DMS153 treated with DMSO at 0.1 percent for 48 hours (cell line): ENCODE data around the gene VPS4B.
"Not testable (repeated sequence)": the region's sequence is repeated elsewhere in the genome, so short reads cannot be mapped to it uniquely, and the experiment has no call there.

Source experiments
- DNase-seq: peaks from one replicate; lab custom pipeline; 2025; ENCODE audit not compliant: unreplicated experiment; lab: John Stamatoyannopoulos, UW

Gene VPS4B

GRCh38 chr18:63422087-63422863 is at the start of gene VPS4B:
Gene VPS4B (minus strand): TSS chr18:63422476. CDS start chr18:63422259, 217 bp downstream.
- peak; percentile 99 for DNase-seq

DNA sequence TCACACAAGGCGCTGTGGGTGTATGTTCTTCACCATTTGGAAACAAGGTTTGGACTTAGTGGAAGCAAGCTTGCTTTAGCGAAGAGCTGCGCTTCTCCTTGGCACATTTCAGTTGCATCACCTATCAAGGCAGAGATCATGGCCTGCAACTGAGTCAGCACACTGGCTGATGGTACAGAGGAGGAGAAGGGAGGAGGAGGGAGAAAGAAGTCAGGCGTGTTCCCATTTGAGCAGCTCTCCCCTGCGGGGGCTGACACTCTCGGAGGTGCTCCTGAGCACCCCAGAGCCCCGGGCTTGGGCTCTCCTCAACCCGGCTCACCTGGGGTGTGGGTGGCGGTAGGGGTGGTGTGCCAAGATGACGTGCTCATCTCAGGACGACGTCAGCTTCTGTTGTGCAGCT is 48.5 kb upstream of the VPS4B start:
- DNase-seq: no peak

DNA sequence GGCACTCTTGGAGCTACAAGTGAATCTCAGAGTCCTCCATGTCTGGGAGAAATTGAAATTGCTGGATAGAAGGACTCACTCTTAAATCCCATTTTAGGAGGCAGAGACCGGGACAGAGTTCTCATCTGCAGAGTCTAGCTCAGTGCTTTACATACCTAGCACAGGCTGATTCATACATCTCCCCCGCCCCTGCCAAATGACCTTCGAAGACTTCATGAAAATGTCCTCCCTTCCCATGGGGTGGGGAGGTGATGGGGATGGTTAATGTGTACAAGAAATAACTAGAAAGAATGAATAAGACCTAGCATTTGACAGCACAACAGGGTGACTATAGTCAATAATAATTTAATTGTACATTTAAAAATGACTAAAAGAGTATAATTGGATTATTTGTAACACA is 46.3 kb upstream of the VPS4B start:
- no peak for DNase-seq

- DNase-seq: no peak
Measured at GRCh38 chr18:63467699-63468098, 45.4 kb upstream of the VPS4B start.

DNA sequence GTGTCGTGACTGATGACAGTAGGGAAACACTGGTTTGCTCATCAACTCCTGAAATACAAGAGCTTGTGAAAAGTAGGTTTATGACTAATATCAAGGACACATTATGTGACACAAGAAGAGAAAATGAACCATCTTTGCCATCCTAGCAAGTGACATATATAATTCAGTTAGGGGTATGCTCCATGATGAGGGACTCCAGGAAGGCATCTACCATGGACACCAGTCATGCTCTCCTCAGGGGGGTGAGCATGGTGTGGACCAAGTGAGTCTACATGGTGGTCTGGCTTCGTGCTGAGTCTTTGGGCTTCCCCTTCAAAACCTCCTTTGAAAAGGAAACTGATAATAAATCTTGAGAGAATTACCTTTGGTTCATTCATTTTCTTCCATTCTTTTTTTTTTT is 42.8 kb upstream of the VPS4B start:
- no peak for DNase-seq

DNA sequence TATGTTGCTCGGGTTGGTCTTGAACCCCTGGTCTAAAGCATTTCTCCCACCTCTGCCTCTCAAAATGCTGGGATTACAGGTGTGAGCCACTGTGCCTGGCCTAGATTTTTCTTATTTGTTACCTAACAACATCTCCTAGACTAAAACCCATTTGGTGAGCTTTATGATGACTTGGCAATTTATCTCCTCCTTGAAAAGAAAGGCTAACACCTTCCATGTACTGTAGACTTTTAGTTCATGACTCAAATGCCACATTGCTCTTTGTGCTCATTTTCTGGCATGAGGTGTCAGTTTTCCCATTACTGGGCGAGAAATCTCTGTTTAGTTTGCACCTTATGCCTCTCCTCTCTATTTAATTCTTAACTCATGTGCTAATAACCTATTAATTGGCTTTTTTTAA is 42.2 kb upstream of the VPS4B start:
- no peak for DNase-seq

DNA sequence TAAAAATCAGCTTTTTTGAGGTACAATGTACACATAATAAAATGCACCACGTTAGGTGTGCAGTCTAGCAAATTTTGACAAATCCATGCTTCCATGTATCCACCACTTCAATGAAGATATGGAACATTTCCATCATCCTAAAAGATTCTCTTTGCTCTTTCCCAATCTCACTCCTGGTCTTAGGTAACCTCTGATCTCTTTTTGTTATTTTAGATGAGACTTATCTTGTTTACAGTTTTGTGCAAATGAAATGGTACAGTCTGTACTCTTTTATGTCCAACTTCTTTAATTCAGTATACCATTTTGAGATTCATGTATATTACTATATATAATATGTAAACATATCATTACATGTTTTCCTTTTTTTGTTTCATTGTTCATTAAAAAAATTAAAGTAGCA is 38.1 kb upstream of the VPS4B start:
- DNase-seq: no peak

DNA sequence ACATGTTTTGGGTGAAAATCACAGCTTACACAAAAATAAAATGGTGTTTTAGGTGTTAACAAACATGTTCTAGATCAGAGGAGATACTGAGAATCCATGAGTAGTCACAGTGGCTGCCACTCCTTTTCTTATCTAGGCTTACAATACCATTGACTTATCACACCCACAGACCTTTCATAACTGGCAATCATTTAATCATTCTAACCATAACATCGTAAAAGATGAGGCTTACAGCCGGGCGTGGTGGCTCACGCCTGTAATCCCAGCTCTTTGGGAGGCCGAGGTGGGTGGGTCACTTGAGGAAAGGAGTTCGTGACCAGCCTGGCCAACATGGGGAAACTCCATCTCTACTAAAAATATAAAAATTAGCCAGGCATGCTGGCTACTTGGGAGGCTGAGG is 35.7 kb upstream of the VPS4B start:
- no peak for DNase-seq

GRCh38 chr18:63454497-63454896 is 32.2 kb upstream of the VPS4B start:
- DNase-seq: no peak

- not testable (repeated sequence) for DNase-seq
Measured at GRCh38 chr18:63452751-63453150, 30.5 kb upstream of the VPS4B start.

GRCh38 chr18:63451799-63452660 is 29.8 kb upstream of the VPS4B start:
- no peak for DNase-seq

GRCh38 chr18:63449426-63449825 is 27.1 kb upstream of the VPS4B start:
- no peak for DNase-seq

DNA sequence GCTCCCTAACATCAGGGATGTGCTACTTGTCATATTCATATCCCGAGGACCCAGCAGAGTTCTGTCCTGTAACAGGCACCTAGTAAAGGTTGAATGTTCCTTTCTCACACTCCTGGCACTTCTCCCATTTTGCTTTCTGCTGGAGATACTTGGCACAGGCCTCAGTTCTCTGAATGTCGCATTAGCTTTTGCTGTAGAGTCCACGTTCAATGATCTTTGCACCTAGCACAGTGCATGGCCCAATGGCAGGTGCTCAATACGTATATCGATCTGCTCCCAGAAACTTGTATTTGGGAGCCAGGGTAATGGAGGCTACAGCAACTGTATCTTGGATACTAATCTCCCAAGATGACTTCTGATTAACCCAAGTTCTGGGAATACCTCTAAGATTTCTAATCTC is 24.8 kb upstream of the VPS4B start:
- no peak for DNase-seq

- DNase-seq: no peak
Measured at GRCh38 chr18:63446266-63446665, 24.0 kb upstream of the VPS4B start.

- DNase-seq: no peak
Measured at GRCh38 chr18:63445037-63445436, 22.8 kb upstream of the VPS4B start.

- DNase-seq: peak; percentile 28
Measured at GRCh38 chr18:63444580-63444979, 22.3 kb upstream of the VPS4B start.

DNA sequence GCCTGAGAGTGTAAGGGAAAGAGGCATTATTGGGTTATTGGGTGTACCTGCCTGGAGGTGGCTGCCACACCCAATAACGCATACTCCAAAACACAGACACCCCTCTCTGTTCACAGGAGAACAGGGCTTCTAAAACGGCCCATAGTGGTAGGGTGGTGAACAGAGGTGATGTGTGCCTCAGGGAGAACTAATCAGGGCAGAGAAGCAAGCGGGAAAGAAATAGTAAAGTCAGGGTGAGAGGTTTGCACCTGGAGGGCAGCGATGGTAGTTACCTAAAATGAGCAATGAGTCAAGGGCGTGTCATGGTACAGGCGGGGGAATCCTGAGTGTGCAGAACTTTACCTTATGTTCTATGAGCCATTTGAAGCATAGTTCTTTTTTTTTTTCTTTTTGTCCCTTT is 21.6 kb upstream of the VPS4B start:
- no peak for DNase-seq

DNA sequence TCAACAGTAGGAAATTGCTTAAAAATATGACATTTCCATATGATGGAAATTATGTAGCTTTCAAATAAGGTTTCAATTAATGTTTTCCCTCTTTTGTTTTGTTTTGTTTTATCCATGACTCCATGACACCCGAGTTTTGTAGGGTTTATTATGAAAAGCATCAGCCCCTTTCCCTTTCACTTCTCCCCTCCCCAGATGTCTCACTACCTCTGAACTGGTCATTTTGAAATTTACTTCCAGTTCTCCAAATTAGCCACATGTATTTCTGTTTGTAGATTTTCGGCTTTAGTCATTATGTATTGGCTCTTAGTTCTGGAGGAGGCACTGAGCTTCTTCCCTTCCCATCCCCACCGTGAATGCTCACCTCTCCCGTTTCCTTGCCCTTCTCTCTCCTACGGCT is 18.6 kb upstream of the VPS4B start:
- no peak for DNase-seq

DNA sequence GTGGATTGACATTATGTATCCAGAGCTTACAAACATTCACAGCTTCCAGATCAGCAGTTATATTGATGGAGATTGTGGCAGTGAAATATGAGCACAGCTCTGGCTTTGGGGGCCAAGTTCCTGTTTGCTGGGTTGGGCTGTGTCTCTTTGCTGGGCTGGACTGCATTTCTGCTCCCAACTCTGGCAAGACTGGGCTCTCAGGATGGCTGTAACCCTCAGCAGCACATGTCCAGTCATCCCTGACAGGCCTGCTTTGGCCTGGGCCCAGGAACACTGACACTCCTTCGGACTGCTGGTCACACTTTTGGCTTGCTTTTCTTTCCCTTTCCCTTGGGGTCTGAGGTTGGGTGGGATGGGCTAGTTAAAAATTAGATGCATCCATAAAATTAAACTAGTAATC is 17.9 kb upstream of the VPS4B start:
- no peak for DNase-seq

DNA sequence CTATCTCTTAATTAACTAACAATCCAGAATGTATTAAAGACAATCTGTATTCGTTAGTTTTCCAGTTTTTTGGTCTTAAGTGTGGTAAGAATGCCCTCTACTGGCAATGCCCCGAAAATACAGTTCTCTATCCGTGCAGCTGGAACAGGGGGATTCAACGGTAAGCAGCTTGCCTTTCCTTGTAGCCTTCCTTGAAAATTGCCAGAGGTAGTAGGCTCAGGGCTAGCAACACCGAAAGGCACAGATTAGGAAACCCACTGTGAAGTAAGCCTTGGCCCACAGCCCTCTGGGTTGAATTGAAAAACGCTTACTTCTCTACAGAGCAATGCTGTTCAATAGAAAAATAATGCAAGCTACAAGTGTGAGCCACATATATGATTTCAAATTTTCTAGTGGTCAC is 17.1 kb upstream of the VPS4B start:
- peak; percentile 72 for DNase-seq

DNA sequence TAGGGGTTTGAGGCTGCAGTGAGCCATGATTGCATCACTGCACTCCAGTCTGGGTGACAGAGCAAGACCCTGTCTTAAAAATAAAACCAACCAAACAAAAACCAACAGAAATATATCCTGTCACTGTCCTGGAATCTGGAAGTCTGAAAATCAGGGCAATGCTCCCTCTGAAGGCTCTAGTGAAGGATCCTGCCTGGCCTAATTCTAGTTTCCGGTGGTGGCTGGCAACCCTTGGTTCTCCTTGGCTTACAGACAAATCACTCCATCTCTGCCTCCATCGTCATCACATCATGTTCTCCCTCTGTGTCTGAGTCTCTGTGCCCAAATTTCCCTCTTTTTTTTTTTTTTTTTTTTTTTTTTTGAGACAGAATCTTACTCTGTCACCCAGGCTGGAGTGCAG is 15.9 kb upstream of the VPS4B start:
- no peak for DNase-seq

DNA sequence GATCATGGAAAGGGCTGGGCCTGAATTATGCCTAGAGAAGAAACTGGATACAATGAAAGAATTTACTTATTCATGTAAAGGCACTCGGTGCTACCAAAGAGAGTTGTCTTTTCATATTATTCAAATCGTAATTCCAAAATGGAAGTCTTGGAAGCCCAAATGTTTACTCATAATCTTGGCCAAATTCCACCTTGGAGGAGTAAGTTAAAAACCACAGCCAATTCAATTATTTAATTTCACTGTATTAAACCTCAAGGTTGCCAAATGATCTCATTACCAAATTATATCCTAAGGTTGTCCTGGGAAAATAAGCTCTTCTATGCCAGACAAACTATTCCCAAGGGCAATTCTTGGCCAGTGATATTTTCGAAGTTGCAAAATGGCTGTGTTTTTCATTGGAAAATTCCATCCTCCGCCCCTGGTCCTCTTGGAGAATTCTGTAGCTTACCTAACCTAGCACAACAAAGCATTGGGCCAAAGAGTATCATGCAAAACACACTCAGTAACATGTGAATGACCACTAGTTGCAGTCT is 11.1 kb upstream of the VPS4B start:
- DNase-seq: no peak
